WTC11 (cell line): ENCODE measurements around the gene DTNB. TPM values are rescaled to one million over a fixed set of nuclear protein-coding genes. Genes with fewer than 3 reads are reported as not detected.

Experiments
- ATAC-seq: fragments of 200-7000 bp; cut with Tn5 transposase; 2 replicates; pipeline ENCODE4 v1.10.0; 2021; ENCODE audit warnings: mild to moderate bottlenecking, moderate library complexity
- CTCF ChIA-PET: fragments of 300-600 bp; sonication (Branson Sonifier 250); formaldehyde crosslinking; loops from one replicate; lab custom pipeline; 2021; ENCODE audit warnings: antibody characterized with exemption; lab: Charles Lee
- POLR2A ChIA-PET: fragments of 350-600 bp; sonication (Branson Sonifier 250); formaldehyde crosslinking; loops from one replicate; lab custom pipeline; 2021; ENCODE audit warnings: antibody characterized with exemption; lab: Charles Lee
- DNase-seq: peaks from one replicate; pipeline ENCODE4 v3.0.0; 2021; ENCODE audit warnings: low spot score
- H3K27ac Mint-ChIP-seq: 2 replicates; pipeline ENCODE4 v1.8.0; 2021; ENCODE audit warnings: mixed read lengths
- H3K27me3 Mint-ChIP-seq: 2 replicates; pipeline ENCODE4 v1.8.0; 2021; ENCODE audit warnings: low read depth, mild to moderate bottlenecking, moderate library complexity, mixed read lengths
- H3K36me3 Mint-ChIP-seq: 2 replicates; pipeline ENCODE4 v1.8.0; 2021; ENCODE audit warnings: mixed read lengths
- H3K4me1 Mint-ChIP-seq: 2 replicates; pipeline ENCODE4 v1.8.0; 2022; ENCODE audit warnings: mixed read lengths
- H3K4me3 Mint-ChIP-seq: 2 replicates; pipeline ENCODE4 v1.8.0; 2021; ENCODE audit warnings: mild to moderate bottlenecking, moderate library complexity, mixed read lengths
- H3K9me3 Mint-ChIP-seq: 2 replicates; pipeline ENCODE4 v1.8.0; 2021; ENCODE audit warnings: mixed read lengths
- CREM ChIP-seq: sonication (generic); formaldehyde crosslinking; IDR thresholded peaks from 2 replicates; pipeline ENCODE4 v1.8.1; 2022; ENCODE audit warnings: mild to moderate bottlenecking, missing genetic modification reagents, moderate library complexity
- EMX1 ChIP-seq: fragments of 250-450 bp; sonication (Bioruptor Pico); IDR thresholded peaks from 2 replicates; pipeline ENCODE4 v1.8.0; 2021; ENCODE audit warnings: mild to moderate bottlenecking
- ESRRA ChIP-seq: sonication (generic); formaldehyde crosslinking; IDR thresholded peaks from 2 replicates; pipeline ENCODE4 v1.8.1; 2022; ENCODE audit warnings: mild to moderate bottlenecking, missing genetic modification reagents, borderline replicate concordance
- ETV6 ChIP-seq: sonication (generic); formaldehyde crosslinking; IDR thresholded peaks from 2 replicates; pipeline ENCODE4 v1.8.1; 2022; ENCODE audit warnings: mild to moderate bottlenecking, missing genetic modification reagents
- TP53 ChIP-seq: sonication (generic); formaldehyde crosslinking; IDR thresholded peaks from 2 replicates; pipeline ENCODE4 v1.8.1; 2023; ENCODE audit warnings: mild to moderate bottlenecking, missing genetic modification reagents
- ZNF121 ChIP-seq: sonication (generic); formaldehyde crosslinking; IDR thresholded peaks from 2 replicates; pipeline ENCODE4 v1.8.0; 2023; ENCODE audit warnings: missing genetic modification reagents
- ZNF423 ChIP-seq: fragments of 250-450 bp; sonication (Bioruptor Pico); IDR thresholded peaks from 2 replicates; pipeline ENCODE4 v2.1.2; 2022; ENCODE audit warnings: mild to moderate bottlenecking, moderate library complexity
- total RNA-seq: library from RNA; stranded (reverse); gene quantifications from 3 replicates; pipeline ENCODE4 v1.2.3, GENCODE V29; 2021
- TF ChIP-seq, protein P1 (sequence below): fragments of 250-450 bp; sonication (Bioruptor Pico); IDR thresholded peaks from 2 replicates; pipeline ENCODE4 v1.9.0; 2021; ENCODE audit warnings: mild to moderate bottlenecking, borderline replicate concordance
- TF ChIP-seq, protein P2 (sequence below): sonication (generic); formaldehyde crosslinking; IDR thresholded peaks from 2 replicates; pipeline ENCODE4 v1.8.1; 2023; ENCODE audit warnings: mild to moderate bottlenecking, missing genetic modification reagents, borderline replicate concordance
- TF ChIP-seq, protein P3 (sequence below): sonication (generic); formaldehyde crosslinking; IDR thresholded peaks from 2 replicates; pipeline ENCODE4 v1.8.0; 2023; ENCODE audit warnings: mild to moderate bottlenecking, missing genetic modification reagents
- TF ChIP-seq, protein P4 (sequence below): fragments of 250-450 bp; sonication (Bioruptor Pico); conservative IDR thresholded peaks from 2 replicates; pipeline ENCODE4 v1.9.0; 2021; ENCODE audit warnings: mild to moderate bottlenecking
- TF ChIP-seq, protein P5 (sequence below): fragments of 200-600 bp; IDR thresholded peaks from 2 replicates; pipeline ENCODE4 v1.8.0; 2022; ENCODE audit warnings: antibody characterized with exemption

DTNB gene
- total RNA-seq, 1 experiment from 2014 or later, result 39.9 TPM

DNA sequence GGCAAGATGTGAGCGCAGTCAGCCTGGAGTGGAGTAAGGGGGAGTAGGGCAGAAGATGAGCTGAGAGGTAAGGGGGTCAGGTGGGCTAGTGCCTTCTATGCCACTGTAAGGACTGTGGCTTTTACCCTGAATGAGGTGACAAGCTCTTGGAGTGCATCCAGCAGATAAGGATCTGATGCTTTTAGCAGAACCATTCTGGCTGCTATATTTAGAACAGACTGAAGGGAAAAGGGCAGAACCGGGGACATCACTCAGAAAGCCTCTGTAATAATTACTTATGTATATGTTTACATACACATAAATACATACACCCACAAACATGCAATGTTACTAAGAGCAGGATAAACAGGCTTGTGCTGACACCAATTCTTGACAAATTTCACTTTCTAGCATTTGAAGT lies 124.8 kb downstream of the DTNB start (continued):
- TF ChIP-seq, protein P1, sequence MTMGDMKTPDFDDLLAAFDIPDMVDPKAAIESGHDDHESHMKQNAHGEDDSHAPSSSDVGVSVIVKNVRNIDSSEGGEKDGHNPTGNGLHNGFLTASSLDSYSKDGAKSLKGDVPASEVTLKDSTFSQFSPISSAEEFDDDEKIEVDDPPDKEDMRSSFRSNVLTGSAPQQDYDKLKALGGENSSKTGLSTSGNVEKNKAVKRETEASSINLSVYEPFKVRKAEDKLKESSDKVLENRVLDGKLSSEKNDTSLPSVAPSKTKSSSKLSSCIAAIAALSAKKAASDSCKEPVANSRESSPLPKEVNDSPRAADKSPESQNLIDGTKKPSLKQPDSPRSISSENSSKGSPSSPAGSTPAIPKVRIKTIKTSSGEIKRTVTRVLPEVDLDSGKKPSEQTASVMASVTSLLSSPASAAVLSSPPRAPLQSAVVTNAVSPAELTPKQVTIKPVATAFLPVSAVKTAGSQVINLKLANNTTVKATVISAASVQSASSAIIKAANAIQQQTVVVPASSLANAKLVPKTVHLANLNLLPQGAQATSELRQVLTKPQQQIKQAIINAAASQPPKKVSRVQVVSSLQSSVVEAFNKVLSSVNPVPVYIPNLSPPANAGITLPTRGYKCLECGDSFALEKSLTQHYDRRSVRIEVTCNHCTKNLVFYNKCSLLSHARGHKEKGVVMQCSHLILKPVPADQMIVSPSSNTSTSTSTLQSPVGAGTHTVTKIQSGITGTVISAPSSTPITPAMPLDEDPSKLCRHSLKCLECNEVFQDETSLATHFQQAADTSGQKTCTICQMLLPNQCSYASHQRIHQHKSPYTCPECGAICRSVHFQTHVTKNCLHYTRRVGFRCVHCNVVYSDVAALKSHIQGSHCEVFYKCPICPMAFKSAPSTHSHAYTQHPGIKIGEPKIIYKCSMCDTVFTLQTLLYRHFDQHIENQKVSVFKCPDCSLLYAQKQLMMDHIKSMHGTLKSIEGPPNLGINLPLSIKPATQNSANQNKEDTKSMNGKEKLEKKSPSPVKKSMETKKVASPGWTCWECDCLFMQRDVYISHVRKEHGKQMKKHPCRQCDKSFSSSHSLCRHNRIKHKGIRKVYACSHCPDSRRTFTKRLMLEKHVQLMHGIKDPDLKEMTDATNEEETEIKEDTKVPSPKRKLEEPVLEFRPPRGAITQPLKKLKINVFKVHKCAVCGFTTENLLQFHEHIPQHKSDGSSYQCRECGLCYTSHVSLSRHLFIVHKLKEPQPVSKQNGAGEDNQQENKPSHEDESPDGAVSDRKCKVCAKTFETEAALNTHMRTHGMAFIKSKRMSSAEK, result no peak
- TF ChIP-seq ESRRA (CRISPR knock-in tag), result no peak
- TF ChIP-seq, protein P2, sequence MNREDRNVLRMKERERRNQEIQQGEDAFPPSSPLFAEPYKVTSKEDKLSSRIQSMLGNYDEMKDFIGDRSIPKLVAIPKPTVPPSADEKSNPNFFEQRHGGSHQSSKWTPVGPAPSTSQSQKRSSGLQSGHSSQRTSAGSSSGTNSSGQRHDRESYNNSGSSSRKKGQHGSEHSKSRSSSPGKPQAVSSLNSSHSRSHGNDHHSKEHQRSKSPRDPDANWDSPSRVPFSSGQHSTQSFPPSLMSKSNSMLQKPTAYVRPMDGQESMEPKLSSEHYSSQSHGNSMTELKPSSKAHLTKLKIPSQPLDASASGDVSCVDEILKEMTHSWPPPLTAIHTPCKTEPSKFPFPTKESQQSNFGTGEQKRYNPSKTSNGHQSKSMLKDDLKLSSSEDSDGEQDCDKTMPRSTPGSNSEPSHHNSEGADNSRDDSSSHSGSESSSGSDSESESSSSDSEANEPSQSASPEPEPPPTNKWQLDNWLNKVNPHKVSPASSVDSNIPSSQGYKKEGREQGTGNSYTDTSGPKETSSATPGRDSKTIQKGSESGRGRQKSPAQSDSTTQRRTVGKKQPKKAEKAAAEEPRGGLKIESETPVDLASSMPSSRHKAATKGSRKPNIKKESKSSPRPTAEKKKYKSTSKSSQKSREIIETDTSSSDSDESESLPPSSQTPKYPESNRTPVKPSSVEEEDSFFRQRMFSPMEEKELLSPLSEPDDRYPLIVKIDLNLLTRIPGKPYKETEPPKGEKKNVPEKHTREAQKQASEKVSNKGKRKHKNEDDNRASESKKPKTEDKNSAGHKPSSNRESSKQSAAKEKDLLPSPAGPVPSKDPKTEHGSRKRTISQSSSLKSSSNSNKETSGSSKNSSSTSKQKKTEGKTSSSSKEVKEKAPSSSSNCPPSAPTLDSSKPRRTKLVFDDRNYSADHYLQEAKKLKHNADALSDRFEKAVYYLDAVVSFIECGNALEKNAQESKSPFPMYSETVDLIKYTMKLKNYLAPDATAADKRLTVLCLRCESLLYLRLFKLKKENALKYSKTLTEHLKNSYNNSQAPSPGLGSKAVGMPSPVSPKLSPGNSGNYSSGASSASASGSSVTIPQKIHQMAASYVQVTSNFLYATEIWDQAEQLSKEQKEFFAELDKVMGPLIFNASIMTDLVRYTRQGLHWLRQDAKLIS (CRISPR knock-in tag), result no peak
- TF ChIP-seq, protein P3, sequence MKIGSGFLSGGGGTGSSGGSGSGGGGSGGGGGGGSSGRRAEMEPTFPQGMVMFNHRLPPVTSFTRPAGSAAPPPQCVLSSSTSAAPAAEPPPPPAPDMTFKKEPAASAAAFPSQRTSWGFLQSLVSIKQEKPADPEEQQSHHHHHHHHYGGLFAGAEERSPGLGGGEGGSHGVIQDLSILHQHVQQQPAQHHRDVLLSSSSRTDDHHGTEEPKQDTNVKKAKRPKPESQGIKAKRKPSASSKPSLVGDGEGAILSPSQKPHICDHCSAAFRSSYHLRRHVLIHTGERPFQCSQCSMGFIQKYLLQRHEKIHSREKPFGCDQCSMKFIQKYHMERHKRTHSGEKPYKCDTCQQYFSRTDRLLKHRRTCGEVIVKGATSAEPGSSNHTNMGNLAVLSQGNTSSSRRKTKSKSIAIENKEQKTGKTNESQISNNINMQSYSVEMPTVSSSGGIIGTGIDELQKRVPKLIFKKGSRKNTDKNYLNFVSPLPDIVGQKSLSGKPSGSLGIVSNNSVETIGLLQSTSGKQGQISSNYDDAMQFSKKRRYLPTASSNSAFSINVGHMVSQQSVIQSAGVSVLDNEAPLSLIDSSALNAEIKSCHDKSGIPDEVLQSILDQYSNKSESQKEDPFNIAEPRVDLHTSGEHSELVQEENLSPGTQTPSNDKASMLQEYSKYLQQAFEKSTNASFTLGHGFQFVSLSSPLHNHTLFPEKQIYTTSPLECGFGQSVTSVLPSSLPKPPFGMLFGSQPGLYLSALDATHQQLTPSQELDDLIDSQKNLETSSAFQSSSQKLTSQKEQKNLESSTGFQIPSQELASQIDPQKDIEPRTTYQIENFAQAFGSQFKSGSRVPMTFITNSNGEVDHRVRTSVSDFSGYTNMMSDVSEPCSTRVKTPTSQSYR (CRISPR knock-in tag), result no peak
- TF ChIP-seq TP53, result no peak
- TF ChIP-seq ETV6, result no peak
- TF ChIP-seq, protein P4, sequence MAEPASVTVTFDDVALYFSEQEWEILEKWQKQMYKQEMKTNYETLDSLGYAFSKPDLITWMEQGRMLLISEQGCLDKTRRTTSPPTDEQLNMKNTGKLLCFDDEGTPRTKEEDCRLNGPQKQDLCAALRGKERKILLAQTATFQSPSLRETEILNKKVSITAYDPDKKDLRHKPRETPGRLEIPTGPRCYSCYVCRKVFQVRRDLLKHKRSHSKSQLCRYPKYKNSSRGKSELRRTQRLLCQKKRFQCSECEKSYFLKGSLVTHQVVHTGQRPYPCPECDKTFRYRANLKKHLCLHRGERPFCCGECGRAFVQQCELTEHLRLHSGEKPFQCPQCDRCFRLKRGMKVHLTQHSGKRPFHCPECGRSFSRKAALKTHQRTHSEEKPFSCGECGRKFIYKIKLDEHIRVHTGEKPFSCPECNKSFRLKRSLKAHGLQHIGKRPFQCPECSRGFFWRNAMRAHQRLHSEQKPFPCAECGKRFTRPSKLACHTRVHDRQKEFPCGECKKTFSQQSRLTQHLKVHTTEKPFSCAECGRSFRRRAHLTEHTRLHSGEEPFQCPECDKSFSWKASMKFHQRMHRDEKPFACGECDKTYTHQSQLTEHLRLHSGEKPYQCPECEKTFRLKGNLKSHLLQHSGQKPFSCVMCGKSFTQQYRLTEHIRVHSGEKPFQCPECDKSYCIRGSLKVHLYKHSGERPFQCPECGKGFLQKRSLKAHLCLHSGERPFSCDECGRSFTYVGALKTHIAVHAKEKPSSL (CRISPR knock-in tag), result no peak
- TF ChIP-seq, protein P5, sequence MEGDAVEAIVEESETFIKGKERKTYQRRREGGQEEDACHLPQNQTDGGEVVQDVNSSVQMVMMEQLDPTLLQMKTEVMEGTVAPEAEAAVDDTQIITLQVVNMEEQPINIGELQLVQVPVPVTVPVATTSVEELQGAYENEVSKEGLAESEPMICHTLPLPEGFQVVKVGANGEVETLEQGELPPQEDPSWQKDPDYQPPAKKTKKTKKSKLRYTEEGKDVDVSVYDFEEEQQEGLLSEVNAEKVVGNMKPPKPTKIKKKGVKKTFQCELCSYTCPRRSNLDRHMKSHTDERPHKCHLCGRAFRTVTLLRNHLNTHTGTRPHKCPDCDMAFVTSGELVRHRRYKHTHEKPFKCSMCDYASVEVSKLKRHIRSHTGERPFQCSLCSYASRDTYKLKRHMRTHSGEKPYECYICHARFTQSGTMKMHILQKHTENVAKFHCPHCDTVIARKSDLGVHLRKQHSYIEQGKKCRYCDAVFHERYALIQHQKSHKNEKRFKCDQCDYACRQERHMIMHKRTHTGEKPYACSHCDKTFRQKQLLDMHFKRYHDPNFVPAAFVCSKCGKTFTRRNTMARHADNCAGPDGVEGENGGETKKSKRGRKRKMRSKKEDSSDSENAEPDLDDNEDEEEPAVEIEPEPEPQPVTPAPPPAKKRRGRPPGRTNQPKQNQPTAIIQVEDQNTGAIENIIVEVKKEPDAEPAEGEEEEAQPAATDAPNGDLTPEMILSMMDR, result no peak
- no peak for TF ChIP-seq CREM (CRISPR knock-in tag)
- TF ChIP-seq ZNF121 (CRISPR knock-in tag), result no peak
- TF ChIP-seq EMX1 (CRISPR knock-in tag), result no peak

DNA sequence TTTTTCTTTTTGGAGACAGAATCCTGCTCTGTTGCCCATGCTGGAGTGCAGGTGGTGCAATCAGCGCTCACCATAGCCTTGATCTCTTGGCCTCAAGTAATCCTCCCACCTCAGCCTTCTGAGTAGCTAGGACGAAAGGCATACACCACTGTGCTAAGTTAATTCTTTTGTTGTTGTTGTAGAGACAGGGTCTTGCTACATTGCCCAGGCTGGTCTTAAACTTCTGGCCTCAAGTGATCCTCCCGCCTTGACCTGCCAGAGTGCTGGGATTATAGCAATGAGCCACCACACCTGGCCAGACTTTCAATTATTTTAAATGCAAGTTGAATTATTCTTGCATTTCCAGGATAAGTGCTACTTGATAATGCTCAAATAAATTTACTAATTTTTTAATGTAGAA lies 126.5 kb downstream of the DTNB start:
- ChIA-PET CTCF (no interaction called here), POLR2A (no interaction called here)
- no peak for ATAC-seq
- no peaks in the 10 kb centered on the region for H3K36me3 Mint-ChIP-seq
- TF ChIP-seq ZNF121 (CRISPR knock-in tag), result peak; percentile 85
- no peak for TF ChIP-seq ZNF423 (CRISPR knock-in tag)
- H3K4me1 Mint-ChIP-seq, result no peaks in the 10 kb centered on the region
- H3K9me3 Mint-ChIP-seq, result no peaks in the 10 kb centered on the region
- no peak overlapping the region for H3K27ac Mint-ChIP-seq
- H3K27me3 Mint-ChIP-seq, result no peaks in the 10 kb centered on the region
- no peak overlapping the region for H3K4me3 Mint-ChIP-seq
- DNase-seq, result no peak
